DMS79 treated with DMSO at 0.1 percent for 48 hours (cell line): ENCODE measurements around the gene FOXP1.

Source experiments
- DNase-seq: peaks from one replicate; lab custom pipeline; 2025; lab: John Stamatoyannopoulos, UW

The FOXP1 gene

DNA sequence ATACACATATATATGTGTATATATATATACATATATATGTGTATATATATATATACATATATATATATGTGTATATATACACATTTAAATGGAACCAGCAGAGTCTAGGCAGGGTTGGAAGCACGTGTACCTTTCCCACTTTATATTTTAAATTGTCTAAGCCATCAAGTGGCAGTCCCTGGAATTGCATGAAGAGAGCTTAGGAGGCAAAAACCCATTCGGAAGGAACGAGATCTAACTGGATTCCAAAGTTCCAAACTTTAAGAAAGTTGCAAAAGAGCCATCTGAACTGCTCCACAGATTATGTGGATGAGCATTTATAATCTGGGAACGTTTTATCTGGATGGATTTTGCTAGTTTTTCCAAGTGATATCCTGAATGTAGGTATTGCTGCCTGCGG, 186.5 kb downstream of the FOXP1 start:
- no peak for DNase-seq

DNA sequence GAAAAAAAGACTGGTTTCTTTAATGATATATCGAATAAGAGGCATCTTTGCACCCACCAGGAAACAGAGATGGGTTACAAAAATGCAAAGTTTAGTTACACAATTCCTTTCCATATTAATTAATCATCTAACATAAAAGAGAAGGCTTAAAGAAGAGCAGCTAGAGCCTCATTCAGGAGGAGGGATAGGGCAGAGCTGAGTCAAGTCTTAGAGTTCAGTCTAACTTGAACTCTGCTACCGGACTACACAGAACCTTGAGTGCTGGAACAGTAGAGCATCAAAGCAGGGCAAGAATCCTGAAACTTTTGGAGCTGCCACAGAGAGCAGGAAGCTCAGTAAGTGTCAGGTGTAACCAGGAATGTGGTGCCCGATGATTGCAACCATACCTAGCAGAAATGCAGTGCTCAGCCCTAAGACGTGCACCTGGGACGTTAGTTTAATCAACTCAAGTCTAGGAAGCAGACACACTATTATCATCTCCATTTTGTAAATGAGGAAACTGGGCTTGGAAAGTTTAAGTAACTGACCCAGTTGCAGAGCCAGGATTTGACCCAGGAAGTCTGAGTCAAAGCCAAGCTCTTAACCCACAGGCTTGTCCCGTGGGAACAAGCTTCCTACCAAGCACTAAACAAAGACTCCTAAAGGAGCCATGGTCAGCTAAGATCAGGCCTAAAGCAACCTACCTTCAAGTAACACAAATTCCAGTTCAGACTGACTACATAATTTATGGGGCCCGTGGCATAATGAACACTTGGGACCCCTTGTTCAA, 187.4 kb downstream of the FOXP1 start:
- no peak for DNase-seq

DNA sequence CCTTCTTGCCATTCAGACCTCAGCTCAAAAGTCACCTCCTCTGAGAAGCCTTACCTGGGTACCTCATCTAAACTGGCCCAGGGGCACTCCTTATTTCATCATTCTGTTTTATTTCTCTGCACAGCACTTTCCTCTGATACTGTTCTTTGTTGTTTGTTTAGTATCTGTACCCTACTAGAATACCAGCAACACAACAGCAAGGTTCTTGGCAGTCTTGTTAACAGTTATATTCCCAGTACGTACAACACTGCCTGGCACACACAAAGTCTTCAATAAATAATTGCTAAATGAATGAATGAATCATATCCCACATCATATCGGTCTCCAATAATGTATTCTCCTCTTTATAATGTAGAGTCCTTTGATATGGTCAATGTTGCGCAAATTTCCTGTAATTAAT, 188.1 kb downstream of the FOXP1 start:
- no peak for DNase-seq

DNA sequence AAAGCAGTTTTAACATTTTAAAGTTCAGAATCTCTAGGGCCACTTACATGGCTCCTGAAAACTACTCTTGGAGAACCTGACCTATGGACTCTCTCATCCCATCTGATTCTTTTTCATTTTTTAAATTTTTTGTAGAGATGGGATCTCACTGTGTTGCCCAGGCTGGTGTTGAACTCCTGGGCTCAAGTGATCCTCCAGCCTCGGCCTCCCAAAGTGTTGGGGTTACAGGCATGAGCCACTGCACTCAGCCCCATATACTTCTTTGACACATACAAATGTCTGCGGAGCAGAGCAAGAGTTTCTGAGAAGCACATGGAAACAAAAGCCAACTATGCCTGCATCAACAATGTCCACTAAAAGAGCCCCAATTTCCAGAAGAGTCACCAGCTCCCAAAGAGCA, 189.8 kb downstream of the FOXP1 start:
- DNase-seq: no peak

DNA sequence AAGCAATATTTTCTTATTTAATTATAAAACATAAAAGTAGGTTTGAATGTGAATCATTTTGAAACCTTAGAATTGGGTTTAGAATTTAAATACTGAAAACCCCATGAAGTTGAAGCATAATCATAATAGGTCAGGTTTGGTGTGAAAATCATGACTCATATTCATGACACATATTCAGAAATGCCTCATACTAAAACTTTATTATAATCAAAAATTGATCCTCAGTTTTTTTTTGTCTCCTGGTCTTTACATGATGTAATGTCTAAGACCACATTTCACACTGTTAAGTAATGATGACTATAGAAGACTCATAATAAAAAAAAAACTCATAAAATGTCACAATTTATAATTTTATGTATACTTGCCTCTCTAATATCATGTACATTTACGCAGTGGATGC, 190.4 kb downstream of the FOXP1 start:
- no peak for DNase-seq

DNA sequence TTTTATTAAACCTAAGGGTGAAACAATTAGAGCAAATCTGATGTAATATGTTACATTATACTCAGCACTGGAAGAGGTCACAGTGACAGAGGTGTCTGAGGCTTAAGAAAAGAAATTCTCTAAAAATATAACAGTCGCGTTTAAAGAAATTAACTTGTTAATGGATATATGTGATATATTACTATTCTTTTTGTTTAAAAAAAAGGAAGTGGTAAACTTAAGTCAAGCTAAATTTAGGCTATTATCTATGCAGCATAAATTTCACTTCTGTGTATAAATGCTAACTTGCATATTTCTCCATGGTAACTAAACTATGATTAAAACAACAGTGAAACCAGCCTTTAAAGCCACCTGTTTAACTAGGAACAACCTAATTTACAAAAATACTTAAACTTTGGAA, 191.3 kb downstream of the FOXP1 start:
- no peak for DNase-seq

DNA sequence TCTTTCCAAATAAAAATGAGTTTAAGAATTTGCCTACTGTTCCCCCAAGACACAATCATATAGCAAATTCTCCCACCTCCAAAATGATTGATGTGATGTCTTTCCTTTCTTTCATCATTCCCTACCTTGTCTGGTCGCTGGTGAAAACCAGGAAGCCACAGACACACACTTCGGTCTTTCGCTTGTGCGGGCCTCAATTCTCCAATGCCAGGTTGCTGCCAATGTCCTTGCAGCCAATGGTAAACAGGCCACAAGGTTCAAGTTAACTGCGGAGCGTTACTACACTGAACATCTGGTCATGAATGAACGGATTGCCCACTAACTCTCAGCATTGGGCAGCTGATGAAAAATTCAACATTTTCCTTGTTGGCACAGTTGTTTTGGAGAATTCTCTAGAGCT, 192.2 kb downstream of the FOXP1 start:
- no peak for DNase-seq

DNA sequence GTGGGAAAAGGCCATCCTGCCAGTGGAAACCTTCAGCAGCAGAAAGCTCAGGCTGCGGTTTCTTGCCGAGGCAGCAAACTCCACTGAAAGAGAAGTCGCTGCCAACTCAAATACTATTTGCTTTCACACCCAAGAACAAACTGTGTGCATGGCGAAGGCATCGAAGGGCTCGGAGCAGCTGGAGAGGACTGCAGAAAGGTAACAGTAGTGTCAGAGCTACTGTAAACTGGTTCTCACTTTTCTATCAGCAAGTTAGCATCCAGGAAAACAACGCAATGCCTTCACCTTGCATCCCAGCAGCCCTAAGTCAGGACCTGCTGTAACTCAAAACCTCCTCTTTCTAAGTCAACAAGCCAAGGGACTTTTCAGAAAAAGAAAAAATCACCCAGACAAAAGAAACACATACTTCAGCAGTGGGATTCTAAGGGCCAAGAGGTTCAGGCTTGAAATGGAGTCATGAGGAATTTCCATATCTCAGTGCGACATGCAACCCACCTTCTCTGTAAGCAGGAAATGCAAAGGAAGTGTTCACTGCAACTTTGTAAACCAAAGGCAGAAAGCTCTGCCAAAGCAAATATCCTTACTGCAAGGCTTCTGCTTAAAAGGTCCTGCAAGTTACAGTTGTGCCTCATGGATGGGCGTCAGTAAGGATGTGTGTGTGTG, 193.5 kb downstream of the FOXP1 start:
- DNase-seq: peak; percentile 16

DNA sequence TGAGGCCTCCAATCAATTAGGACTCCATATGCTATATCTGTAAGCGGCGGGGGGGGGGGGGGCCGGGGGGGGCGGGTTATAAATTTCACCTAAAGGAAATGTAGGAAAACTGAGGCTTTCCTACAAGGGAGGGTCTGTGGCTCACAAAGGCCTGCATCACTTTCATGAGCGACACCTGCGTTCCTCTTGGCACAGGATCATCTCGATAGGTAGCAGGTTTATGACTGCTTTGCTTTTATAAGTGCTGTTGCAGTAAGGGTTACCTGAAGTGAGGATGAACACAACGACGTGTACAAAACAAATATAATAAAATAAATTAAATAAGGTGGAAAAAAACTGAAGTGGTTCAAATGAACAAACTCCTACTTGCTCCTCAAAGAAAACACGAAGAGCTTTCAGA, 194.3 kb downstream of the FOXP1 start:
- DNase-seq: peak; percentile 21

DNA sequence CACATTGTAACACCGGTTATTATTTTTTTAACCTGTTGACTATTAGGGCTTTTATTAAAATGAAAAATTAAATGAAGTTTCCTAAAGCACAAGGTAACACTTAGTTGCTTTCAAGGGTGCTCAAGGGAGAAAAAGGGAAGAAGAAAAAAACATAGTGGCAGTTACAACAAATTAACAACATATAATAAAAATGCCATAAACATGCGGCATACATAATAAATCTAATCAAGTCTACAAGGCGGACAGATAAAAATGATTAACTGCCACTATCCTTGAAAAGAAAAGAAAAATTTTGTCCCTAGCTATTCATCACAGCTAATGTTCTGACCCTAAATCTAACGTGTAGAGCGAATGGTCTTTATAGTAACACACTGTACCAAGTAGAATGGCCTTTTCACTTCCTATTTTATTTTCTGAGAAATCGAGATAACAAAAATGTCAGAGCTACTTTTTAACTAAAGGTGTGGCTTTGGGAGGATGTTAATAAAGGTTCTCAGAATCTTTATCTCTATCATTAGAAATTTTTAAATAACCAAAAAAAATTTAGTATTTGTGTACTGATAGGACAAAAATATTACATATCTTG, 194.9 kb downstream of the FOXP1 start:
- no peak for DNase-seq

DNA sequence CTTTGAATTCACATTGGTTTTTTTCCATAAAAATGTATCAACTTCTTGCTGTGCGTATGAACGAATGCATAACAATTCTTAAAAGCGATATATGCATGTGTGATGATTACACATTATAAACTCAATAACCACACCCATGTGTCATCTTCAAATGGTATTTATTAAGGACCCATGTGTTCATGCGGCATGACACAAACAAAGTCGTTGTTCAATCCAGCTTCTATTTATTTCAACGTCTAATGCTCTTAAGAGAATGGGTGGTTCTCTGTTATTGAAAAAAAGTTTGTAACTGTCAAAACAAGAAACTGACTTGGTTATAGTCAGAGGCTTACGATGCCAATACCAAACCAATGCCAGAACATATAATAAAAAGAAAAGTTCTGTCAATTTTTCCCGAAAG, 195.9 kb downstream of the FOXP1 start:
- DNase-seq: no peak

DNA sequence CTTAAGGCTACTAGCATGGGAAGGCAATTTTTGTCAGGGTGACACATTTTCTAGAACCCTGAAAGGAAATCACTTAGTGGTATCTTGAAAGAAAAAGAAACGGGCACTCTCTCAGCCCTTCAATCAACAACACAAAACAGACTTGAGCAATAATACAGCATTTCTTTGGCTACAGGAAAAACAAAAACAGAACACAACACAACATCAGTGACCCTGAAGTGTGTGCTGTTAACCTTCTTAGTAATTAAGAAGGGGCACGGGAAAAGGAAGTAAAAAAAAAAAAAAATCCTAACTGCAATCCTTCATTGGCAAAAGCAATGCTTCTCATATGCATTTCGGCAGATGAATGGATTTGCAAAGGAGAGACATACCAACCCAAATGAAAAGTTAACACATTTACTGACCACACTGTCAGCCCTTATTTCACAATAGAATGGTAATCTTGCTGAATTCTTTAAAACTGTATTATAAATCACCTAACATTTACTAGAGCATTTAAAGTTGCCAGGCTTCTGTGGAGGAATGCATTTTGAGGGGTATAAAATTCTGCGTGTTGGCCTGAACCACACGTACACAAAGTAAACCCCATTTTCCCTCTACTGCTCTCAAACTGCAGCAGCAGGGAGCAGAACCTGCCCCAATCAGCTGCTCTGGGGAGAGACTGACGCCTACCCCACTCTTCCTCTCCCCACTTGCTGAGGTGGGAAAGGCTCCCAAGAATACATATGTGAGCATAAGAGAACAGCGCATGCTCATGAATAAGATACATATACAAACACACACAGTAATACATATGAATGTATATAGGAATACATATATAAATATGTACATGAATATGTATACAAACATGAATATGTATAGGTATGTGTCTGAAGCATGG, 198.5 kb downstream of the FOXP1 start:
- DNase-seq: no peak

DNA sequence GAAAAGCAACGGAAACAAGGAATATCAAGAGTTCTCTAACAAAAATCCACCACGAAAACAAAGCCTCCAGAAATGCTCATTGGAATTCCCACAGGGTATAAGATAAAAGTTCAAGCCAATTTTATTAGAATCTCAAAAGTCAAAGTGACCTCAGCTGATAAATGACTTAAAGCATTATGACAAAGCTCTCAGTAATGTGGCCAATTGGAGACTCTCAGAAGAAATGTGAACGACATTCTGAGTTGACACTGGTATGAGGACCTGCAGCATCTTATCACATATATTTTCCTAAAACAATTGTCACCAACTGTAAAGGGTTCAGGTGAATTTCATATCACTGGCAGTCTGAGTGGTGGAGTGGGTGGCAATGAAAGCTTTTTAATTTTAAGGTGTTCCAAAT, 199.1 kb downstream of the FOXP1 start:
- no peak for DNase-seq

DNA sequence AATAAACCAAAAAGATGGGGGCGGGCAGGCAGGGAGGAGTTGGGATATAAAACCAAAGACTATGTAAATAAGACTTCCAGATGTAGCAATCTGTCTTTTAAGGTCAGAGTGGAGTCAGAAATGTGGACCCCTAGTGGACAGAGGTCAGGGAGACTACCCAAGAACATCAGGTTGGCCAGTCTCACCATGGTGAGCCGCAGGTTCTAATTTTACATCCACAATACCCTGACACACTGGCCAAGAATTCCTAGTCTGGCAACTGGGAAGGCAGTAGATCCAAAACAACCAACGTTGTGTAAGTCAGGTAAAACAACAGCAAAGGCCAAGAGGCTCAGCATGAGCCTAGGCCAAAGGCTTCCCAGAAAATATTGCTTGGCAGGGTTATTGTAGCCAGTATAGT, 203.4 kb downstream of the FOXP1 start:
- no peak for DNase-seq

DNA sequence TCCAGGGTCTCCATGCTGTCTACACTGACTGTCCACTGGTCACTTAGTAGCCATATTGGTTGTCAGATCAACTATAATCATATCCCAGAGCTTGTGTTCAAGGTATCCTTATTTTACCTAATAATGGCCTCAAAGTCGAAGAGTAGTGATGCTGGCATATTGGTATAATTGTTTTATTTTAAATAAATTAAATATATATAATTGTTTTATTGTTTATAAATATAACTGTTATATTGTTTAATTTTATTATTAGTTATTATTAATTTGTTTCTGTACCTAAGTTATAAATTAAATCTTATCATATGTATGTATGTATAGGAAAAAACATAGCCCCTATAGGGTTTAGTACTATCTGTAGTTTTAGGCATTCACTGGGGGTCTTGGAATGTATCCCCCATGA, 205.0 kb downstream of the FOXP1 start:
- no peak for DNase-seq

DNA sequence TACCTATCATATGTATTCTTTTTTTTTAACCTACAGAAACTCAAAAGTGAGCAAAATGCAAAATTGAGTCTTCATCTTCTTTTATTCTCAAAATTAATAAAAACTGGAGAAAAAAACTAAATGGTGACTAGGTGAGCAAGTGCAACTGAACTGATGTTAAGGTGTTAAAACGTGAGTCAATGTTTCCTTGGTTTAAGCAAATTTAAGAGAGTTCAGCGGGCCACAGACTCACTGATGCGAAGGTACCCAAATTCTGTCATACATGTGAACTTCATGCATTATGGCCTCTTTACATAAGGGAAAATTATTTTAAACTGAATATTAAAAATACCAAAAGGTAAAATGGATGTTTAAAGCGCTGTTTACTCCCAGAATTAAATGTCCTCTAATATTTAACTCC, 206.6 kb downstream of the FOXP1 start:
- no peak for DNase-seq

DNA sequence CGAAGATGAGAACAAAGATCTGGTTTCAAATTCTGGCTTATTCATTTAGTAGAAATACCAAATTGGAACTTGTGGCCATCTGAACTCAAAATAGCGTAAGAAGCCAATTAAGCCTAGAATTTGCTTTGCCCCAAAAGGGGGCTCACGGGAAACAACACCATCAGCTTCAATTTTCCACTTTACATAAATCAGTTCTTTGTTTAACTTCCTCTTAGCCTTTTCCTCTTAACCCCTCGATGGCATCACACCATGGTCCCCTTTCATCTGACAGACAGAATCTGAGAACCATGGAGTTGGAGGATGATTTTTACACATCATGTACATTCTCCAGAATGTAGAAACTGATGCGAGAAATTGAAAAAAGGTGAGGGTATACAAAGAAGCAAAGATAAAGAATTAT, 207.0 kb downstream of the FOXP1 start:
- no peak for DNase-seq

DNA sequence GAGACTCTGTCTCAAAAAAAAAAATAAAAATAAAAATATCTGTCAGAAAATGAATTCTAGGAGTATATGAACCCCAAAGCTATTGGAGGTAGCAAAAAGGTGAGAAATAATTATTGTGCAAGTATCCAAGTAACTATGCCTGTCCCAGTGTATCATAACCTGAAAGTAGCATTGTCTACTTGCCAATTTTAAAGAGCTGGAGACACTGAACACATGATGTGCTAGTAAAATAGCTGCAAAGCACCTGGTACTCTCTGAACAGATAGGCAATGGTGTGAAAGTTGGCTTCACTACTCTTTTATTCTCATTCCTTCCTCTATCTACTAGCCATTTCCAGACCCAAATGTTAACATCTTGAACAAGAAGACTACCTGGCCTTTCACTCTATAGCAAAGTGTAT, 208.9 kb downstream of the FOXP1 start:
- no peak for DNase-seq

DNA sequence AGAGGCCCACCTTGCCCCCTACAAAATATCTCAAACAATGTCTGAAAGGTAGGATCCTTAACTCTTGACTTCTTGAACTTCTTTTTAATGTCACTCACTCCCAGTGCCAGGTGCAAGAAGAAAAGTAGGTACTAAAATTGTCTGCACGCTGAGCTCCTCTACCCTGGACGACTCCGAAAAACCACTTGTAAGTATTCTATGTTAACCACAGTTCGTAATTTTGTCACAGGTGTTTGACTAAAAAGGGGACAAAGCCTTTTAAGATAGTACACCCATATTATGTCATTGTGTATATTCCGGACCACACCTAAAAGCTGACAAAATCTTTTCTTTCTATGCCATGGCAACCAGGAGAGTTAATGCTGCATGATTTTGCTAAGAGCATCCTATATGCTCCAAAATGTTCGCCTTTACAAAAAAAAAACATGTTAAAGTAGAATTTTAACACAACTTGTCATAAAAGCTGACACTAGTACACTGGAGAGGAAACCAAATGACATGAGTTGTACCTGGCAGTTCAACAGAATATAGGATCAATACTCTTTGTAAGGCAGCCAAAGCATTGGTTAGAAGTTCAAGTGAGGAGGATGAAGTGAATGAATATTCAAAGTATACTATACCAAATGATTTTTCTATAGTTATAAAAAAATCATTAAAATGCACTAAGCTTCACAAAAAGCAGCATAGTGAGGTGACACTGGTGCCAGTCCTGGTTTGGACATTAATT, 210.5 kb downstream of the FOXP1 start:
- DNase-seq: no peak

DNA sequence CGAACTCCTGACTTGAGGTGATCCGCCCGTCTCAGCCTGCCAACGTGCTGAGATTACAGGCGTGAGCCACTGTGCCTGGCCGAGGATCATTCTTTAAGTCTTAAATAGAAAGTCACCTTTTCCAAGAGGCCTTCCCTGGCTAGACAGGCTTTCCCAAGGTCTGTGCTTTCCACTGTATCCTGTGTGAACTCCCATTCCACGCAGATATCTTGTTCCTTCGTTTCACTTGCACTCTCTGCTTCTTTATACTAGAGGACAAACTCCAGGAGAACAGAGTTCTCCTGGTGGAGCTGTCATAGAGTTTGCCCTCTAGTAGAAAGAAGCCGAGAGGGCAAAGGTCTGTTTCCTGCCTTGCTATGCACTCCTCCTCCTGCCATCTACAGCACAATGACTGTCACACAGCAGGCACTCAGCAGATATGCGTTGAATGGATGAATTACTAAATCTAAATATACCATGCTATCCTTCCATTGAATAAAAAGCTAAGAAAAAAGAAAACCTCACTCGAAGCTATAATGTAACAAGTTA, 211.2 kb downstream of the FOXP1 start:
- DNase-seq: no peak

DNA sequence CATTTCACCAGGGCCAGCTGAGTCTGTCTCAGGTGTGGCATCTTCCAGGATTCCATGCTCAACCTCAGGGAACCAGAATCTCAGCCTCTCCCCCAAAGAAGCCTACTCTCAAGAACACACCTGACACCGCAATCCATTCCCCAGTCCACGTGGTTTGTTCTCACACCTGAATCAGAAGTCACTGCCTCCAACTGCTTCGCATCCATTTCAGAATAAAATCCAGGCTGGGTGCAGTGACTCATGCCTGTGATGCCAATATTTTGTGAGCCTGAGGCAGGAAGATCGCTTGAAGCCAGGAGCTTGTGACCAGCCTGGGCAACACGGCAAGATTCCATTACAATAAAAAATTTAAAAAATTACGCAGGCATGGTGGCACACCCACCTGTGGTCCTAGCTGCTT, 212.2 kb downstream of the FOXP1 start:
- DNase-seq: no peak

DNA sequence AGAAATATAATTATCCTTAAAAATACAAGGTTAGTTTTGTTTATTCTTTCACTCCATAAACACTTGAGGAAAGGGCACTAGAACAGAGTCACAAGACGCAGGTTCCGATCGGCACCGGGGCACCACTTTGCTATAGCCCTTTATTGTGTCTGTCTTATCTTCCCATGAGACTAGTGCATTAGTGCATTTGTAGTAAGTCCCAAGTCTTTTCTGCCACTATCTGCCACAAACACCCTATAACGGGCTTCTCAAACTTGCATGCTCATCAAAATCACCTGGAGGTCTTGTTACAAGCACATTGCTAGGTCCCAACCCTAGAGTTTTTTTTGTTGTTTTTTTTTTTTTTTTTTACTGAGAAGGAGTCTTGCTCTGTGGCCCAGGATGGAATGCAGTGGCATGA, 213.1 kb downstream of the FOXP1 start:
- DNase-seq: no peak
